ENCODE data around the gene NFASC.

Gene NFASC

DNA sequence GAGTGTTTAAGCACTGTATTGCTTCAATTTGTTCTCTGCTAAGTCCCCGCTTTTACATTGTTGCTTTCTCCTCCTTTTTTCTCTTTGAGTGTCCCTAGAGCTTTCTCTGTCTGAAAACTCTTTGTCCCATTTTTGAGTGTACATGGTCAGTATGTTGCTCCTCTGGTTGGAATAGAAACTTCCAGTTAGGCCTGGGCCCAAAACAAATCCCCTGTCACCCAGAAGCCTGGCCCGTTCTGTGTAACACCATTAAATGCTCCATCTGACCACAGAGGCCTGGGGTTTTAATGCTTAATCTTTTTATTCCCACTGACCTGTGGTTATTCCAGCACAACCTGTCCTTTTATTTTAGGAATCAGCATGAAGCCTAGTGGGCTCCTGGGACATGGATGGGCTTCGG lies 28.3 kb upstream of the NFASC start:
- Mint-ChIP-seq H3K36me3 (ENCODE audit: low read depth) (no peaks in the 10 kb centered on the region), H3K4me1 (ENCODE audit: low read depth) (no peaks in the 10 kb centered on the region), H3K27ac (no peak overlapping the region), H3K9me3 (no peaks in the 10 kb centered on the region), H3K27me3 (peaks cover 14% of the 10 kb centered on the region), H3K4me3 (no peak overlapping the region)

DNA sequence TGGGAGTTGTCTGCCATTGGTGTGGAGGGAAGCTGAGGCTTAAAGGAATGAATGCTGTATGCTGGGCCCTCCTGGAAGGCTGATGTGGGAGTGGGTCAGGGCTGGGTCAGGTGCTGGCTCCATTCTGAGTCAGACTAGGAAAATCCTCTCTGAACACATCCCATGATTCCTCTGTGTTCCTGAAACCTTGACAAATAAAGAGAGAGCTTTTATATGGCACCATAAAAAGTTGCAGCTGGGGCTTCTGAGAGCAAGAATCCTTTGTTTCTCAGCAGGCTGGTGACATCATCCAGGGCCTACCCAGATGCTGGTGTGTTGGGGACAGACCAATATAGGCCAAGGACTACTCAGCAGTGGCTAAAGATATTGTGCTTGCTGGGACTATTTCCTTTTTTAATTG lies 27.8 kb upstream of the NFASC start:
- no peaks in the 10 kb centered on the region for H3K36me3 Mint-ChIP-seq (ENCODE audit: low read depth)
- no peaks in the 10 kb centered on the region for H3K4me1 Mint-ChIP-seq (ENCODE audit: low read depth)
- peaks cover 11% of the 10 kb centered on the region for H3K27me3 Mint-ChIP-seq
- H3K4me3 Mint-ChIP-seq = no peak overlapping the region
- no peak overlapping the region for H3K27ac Mint-ChIP-seq
- H3K9me3 Mint-ChIP-seq = no peaks in the 10 kb centered on the region

DNA sequence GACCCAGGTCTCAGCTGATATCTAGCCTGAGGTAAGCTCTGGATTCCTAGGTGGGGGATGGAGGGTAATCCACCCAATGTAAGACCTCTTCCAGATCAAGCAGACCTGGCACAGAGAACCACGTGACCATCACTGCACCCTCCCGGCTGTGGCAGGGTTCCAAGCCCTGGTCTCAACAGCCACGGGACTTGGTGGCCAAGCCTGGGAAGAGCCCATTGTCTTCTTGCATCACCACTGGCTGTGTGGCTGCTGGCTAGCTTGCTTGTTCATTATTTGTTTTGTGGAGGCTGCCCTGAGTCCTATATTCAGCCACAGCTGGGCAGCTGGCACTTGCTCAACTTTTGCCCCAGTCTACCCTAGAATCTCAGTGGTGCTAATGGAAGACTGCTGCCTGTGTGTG lies 24.1 kb upstream of the NFASC start:
- no peaks in the 10 kb centered on the region for H3K4me1 Mint-ChIP-seq (ENCODE audit: low read depth)
- no peaks in the 10 kb centered on the region for H3K9me3 Mint-ChIP-seq
- no peak overlapping the region for H3K27ac Mint-ChIP-seq
- H3K4me3 Mint-ChIP-seq = no peak overlapping the region
- H3K27me3 Mint-ChIP-seq = peaks cover 4% of the 10 kb centered on the region
- H3K36me3 Mint-ChIP-seq (ENCODE audit: low read depth) = no peaks in the 10 kb centered on the region

DNA sequence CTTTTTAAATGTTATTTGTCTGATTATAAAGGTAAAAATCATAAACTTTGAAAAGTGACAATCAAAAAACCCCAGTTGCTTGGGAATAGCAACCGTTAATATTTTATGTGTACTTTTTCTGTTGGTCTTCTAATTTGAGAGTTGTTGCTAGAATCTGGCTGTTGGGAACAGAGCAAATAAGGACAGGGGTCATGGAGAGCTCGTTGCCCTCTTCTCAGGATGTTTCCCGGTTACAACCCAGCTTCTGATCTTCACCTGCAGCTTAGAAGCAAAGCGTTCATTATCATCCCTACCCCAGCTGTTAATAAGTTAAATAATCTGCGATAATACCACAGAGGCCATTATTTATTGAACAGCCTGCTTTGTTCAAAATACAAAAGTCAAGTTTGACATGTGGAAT lies 22.1 kb upstream of the NFASC start:
- Mint-ChIP-seq H3K9me3 (no peaks in the 10 kb centered on the region), H3K36me3 (ENCODE audit: low read depth) (no peaks in the 10 kb centered on the region), H3K4me3 (no peak overlapping the region), H3K27ac (no peak overlapping the region), H3K4me1 (ENCODE audit: low read depth) (no peaks in the 10 kb centered on the region), H3K27me3 (peaks cover 4% of the 10 kb centered on the region)

DNA sequence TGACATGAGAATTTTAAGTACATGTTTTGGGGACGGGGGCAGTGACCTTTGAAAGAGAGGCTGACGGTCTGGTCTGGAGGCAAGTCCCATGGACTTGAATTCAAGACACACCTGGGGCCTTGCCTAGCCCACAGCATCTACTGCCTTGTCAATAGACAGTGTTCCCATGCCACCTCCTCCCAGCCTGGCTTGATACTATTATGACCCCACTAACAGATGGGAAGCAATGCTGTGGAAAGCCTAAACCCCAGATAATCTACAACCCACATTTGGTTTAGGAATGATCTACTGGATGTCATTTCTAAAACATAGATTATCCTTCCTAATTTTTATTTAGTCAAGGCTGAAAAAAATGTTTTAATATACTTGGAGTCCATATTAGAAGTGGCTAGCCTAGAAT lies 17.8 kb upstream of the NFASC start:
- no peak overlapping the region for H3K27ac Mint-ChIP-seq
- no peaks in the 10 kb centered on the region for H3K9me3 Mint-ChIP-seq
- H3K27me3 Mint-ChIP-seq = peaks cover 25% of the 10 kb centered on the region
- H3K4me3 Mint-ChIP-seq = no peak overlapping the region
- no peaks in the 10 kb centered on the region for H3K36me3 Mint-ChIP-seq (ENCODE audit: low read depth)
- no peaks in the 10 kb centered on the region for H3K4me1 Mint-ChIP-seq (ENCODE audit: low read depth)

DNA sequence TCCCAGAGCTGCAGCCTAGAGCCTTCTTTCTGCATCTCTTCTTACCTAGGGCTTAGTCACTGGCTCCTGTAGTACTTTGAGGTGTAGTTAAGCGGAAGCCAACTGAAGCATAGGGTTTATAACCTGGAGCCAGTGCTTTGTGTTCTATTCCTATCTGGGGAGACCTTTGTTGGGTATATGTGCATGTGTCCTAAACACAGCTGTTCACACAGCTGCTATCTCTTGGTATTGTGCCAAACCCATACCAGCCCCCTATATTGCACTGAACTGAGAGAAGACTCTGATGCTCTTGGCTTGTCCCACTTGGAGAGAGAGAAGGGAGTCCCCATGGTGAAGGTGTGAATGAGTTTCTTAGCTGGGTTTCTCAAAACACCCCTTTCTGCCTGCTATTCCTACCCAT lies 17.2 kb upstream of the NFASC start:
- Mint-ChIP-seq H3K9me3 (no peaks in the 10 kb centered on the region), H3K36me3 (ENCODE audit: low read depth) (no peaks in the 10 kb centered on the region), H3K27me3 (peaks cover 25% of the 10 kb centered on the region), H3K4me3 (no peak overlapping the region), H3K27ac (no peak overlapping the region), H3K4me1 (ENCODE audit: low read depth) (no peaks in the 10 kb centered on the region)

DNA sequence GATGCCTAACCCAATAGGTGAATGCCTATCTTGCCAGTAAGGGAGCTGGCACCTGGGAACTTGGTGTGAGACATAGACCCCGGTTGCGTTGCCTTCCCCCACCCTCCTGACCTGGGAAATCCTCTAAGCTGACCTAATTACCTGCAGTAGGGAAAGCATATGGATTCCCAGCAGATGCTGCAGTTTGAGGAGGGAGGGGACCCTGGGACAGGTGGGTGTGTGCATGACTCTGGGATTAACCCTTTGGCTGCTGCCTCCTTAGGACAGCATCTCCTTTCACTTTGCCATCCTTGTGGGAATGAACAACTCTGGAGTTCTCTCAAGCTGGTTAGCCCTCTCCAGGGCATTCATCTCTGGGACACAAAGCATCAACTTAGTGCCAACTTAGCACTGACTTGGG lies 16.4 kb upstream of the NFASC start:
- no peak overlapping the region for H3K4me3 Mint-ChIP-seq
- no peaks in the 10 kb centered on the region for H3K36me3 Mint-ChIP-seq (ENCODE audit: low read depth)
- no peaks in the 10 kb centered on the region for H3K4me1 Mint-ChIP-seq (ENCODE audit: low read depth)
- H3K9me3 Mint-ChIP-seq = no peaks in the 10 kb centered on the region
- H3K27me3 Mint-ChIP-seq = peaks cover 28% of the 10 kb centered on the region
- H3K27ac Mint-ChIP-seq = no peak overlapping the region

DNA sequence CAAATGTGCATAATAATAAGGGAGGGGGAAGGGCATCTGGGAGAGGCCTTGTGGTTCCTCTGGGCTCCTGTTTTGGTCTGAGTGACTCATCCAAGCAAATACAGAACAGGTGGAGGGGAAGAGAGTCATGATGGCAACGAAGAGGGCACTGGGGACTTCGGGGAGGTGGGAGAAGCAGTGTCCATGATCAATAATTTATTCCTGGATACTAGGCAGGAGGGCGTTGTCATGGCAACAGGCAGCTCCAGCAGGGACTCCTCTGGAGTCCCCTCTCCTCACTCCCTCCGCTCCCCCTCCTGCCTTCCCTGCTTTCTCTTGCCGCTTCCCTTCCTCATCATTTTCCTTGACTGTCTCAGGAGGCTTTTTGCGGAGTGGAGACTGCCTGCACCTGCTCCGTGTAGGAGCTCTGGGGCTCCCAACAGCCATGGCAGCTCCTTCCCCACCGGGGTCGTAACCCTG lies 12.3 kb upstream of the NFASC start:
- Mint-ChIP-seq H3K9me3 (no peaks in the 10 kb centered on the region), H3K27me3 (peaks cover 44% of the 10 kb centered on the region), H3K27ac (no peak overlapping the region), H3K4me3 (no peak overlapping the region), H3K4me1 (ENCODE audit: low read depth) (no peaks in the 10 kb centered on the region), H3K36me3 (ENCODE audit: low read depth) (no peaks in the 10 kb centered on the region)

DNA sequence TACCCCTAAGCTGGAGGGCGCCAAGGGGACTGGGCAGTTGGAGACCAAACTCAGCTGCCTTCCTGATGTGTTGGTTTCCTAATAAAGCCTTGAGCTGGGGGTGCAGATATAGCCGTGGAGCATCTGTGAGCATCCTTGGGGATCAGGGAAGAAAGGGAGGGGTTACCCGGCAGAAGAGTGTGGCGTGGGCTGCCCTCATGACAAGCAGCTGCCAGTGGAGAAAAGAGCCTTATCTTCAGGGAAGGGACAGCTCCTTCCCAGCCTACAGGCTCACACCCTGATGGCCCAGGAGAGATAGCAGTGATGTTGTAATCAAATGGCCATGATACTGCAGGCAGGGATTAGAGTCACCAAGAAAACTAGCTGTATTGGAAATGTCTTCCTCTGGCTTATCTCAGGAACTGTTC lies 10.8 kb upstream of the NFASC start:
- H3K4me1 Mint-ChIP-seq (ENCODE audit: low read depth) = no peaks in the 10 kb centered on the region
- H3K36me3 Mint-ChIP-seq (ENCODE audit: low read depth) = no peaks in the 10 kb centered on the region
- H3K9me3 Mint-ChIP-seq = no peaks in the 10 kb centered on the region
- H3K4me3 Mint-ChIP-seq = no peak overlapping the region
- H3K27me3 Mint-ChIP-seq = peaks cover 52% of the 10 kb centered on the region
- H3K27ac Mint-ChIP-seq = no peak overlapping the region

DNA sequence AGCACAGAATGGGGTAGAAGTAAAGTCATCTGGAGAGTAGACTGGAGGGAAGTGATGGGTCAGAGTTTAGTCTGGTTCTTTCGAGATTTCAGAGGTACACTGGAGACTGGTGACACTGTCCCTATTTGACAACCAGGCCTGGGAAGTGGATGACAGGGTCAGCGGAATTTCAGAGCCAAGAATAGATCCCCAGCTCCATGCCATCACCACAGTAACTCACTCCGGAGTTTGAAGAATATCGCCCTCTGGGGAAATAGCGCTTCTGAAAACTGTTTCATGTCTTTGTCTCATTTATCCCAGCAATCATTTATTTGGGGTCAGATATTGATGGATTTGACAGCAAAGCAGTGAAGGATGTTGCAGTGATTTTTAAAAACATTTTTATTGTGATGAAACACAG lies 7.6 kb upstream of the NFASC start:
- peaks cover 40% of the 10 kb centered on the region for H3K27me3 Mint-ChIP-seq
- H3K4me3 Mint-ChIP-seq = no peak overlapping the region
- no peaks in the 10 kb centered on the region for H3K9me3 Mint-ChIP-seq
- H3K27ac Mint-ChIP-seq = no peak overlapping the region
- no peaks in the 10 kb centered on the region for H3K4me1 Mint-ChIP-seq (ENCODE audit: low read depth)
- no peaks in the 10 kb centered on the region for H3K36me3 Mint-ChIP-seq (ENCODE audit: low read depth)

DNA sequence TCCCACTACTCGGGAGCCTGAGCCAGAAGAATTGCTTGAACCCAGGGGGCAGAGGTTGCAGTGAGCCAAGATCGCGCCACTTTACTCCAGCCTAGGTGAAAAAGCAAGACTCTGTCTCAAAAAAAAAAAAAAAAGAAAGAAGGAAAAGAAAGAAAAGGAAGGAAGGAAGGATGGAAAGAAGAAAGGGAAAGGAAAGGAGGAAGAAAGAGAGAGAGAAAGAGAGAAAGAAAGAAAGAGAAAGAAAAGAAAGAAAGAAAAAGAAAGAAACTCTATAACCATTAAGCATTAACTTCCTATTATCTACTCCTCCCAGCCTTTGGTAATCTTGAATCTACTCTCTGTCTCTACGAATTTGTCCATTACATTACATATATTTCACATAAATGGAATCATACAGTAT lies 6.9 kb upstream of the NFASC start:
- no peaks in the 10 kb centered on the region for H3K36me3 Mint-ChIP-seq (ENCODE audit: low read depth)
- no peak overlapping the region for H3K4me3 Mint-ChIP-seq
- H3K27ac Mint-ChIP-seq = no peak overlapping the region
- no peaks in the 10 kb centered on the region for H3K4me1 Mint-ChIP-seq (ENCODE audit: low read depth)
- peaks cover 38% of the 10 kb centered on the region for H3K27me3 Mint-ChIP-seq
- H3K9me3 Mint-ChIP-seq = no peaks in the 10 kb centered on the region

DNA sequence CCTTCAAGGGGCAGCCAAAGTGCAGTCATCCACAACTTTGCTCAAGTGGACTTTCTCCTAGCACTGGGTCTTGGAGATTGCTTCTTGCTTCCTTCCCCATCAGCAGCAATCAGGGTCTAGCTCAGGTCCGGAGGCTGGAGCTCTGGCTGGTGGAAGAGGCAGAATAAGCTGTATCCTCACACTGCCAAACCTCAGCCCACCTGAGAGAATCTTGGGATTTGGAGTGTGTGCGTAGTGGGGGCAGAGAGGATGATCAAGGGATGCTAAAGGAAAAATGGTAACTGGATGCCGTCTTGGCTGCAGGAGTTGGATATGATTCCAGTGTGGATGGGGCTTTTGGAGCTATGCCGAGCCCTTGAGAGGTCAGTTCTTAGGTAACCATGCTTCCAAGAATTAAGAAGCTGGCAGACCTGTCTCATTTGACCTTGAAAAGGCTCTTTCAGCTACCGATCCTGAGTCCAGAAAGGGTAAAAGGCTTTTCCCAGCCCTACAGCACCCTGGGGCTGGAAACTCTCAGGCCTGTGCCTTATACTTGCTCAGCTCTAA lies 4.5 kb upstream of the NFASC start:
- Mint-ChIP-seq H3K27ac (no peak overlapping the region), H3K4me3 (no peak overlapping the region), H3K36me3 (ENCODE audit: low read depth) (no peaks in the 10 kb centered on the region), H3K4me1 (ENCODE audit: low read depth) (no peaks in the 10 kb centered on the region), H3K9me3 (no peaks in the 10 kb centered on the region), H3K27me3 (peaks cover 44% of the 10 kb centered on the region)

DNA sequence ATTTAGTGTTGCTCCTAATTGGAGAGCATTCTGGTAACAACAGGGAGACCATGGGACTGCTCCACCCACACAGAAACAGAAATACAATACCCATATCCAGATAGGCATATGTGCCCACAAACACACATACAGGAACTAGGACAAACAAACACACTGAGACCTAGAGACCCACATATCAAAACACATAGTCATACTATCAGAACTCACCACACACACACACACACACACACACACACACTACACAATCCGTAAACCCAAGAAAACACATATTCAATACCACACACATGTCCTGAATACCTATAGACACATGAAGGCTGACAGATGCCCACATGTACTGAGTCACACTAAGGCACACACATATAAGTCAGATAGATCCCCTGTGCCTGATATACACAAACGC lies 3.5 kb upstream of the NFASC start:
- Mint-ChIP-seq H3K4me3 (no peak overlapping the region), H3K4me1 (ENCODE audit: low read depth) (no peaks in the 10 kb centered on the region), H3K36me3 (ENCODE audit: low read depth) (no peaks in the 10 kb centered on the region), H3K27me3 (peaks cover 37% of the 10 kb centered on the region), H3K9me3 (no peaks in the 10 kb centered on the region), H3K27ac (no peak overlapping the region)

DNA sequence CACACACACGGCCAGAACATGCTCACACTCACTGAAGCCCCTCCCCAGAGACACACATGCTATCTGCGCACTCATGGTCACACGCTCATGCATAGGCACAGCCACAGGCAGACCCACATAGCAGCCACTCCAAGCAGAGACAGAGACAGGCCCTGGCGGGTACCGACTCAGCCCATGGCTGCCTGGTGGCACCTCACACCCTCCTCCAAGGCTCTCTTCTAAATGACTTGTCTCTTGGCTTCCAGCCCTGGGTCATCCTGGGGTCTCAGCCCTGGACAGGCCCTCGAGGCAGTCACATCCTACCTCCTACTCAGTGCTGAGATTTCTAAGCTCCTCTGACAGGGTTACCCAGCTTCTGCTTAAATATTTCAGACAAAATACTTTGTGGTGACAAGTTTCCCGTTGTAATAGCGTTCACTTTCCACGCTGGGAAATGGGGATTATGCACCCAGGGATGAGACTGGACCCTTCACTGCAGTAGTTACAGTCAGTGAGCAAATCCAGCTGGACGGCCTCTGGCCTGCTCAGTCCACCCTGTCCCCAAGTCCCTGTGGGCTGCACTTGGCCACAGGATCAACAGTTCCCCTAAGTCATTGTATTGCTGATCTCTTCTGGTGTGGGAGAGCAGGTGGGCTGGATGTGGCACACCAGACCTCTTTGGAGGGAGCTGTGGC lies 2.9 kb upstream of the NFASC start:
- Mint-ChIP-seq H3K36me3 (ENCODE audit: low read depth) (no peaks in the 10 kb centered on the region), H3K27ac (no peak overlapping the region), H3K9me3 (no peaks in the 10 kb centered on the region), H3K4me1 (ENCODE audit: low read depth) (no peaks in the 10 kb centered on the region), H3K27me3 (peaks cover 31% of the 10 kb centered on the region), H3K4me3 (no peak overlapping the region)

DNA sequence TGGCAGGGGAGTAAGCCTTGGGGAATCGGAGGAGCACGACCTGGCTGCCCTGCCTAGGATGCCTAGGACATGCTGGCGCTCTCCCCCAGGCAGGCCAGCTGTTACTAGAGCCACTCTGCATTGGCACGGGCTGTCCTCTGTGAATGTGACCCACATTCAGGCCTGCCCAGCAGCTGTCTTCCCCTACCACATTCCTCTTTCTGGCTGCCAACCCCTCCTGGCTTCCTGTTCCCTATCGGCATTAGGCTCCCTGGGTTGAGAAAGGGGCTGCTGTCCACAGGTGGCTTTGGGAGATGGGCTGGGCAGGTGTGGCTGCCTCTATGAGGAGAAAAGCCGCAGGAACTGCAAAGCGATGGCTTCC lies 2.3 kb upstream of the NFASC start:
- Mint-ChIP-seq H3K36me3 (ENCODE audit: low read depth) (no peaks in the 10 kb centered on the region), H3K27ac (no peak overlapping the region), H3K4me1 (ENCODE audit: low read depth) (no peaks in the 10 kb centered on the region), H3K9me3 (no peaks in the 10 kb centered on the region), H3K4me3 (no peak overlapping the region), H3K27me3 (peaks cover 27% of the 10 kb centered on the region)

DNA sequence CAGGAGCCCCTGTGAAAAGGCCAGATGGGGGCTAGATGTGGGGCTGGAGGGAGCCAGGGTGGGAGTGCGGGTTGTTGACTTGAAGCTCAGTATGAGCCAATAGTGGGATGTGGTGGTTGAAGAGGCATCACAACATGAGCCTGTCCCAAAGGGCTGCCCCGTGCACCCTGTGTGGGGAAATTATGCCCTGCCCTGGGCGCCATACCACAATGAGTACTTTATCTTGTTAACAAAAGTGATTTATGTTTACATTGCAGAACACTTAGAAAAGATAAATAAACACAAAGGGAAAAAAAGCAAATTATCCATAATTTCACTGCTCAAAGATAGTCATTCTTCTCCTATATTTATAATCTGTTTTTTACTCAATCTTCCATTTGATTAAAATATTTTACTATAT lies 1.6 kb upstream of the NFASC start:
- Mint-ChIP-seq H3K27me3 (peaks cover 21% of the 10 kb centered on the region), H3K36me3 (ENCODE audit: low read depth) (no peaks in the 10 kb centered on the region), H3K9me3 (no peaks in the 10 kb centered on the region), H3K4me1 (ENCODE audit: low read depth) (no peaks in the 10 kb centered on the region), H3K27ac (no peak overlapping the region), H3K4me3 (no peak overlapping the region)
